K562 (cell line): Measurements from ENCODE around the gene GPATCH3. TPM values are rescaled to one million over a fixed set of nuclear protein-coding genes. Genes with fewer than 3 reads are reported as not detected.

ENCODE experiments used
- ARHGAP35 ChIP-seq: fragments of 450-650 bp; IDR thresholded peaks from 2 replicates; pipeline ENCODE4 v1.6.1; 2018; ENCODE audit not compliant: partially characterized antibody
- CHD7 ChIP-seq: fragments of 200-600 bp; sonication (generic); IDR thresholded peaks from one replicate; pipeline ENCODE4 v1.6.1; 2012; ENCODE audit warnings: mild to moderate bottlenecking, low read depth, low read length, inconsistent platforms
- E2F3 ChIP-seq: fragments of 250-450 bp; sonication (Bioruptor Pico); IDR thresholded peaks from 2 replicates; pipeline ENCODE4 v1.4.0; 2020; ENCODE audit warnings: mild to moderate bottlenecking
- ELF4 ChIP-seq: fragments of 450-650 bp; formaldehyde crosslinking; IDR thresholded peaks from 2 replicates; pipeline ENCODE4 v1.4.0; 2022; ENCODE audit warnings: missing genetic modification characterization
- ETS2 ChIP-seq: IDR thresholded peaks from 2 replicates; pipeline ENCODE4 v1.6.1; 2016; ENCODE audit warnings: borderline replicate concordance, missing genetic modification characterization, mild to moderate bottlenecking, moderate library complexity, missing compliant biosample characterization; ENCODE audit not compliant: poor library complexity, severe bottlenecking
- HNRNPH1 ChIP-seq: fragments of 200-400 bp; formaldehyde crosslinking; optimal IDR thresholded peaks from 2 replicates; pipeline ENCODE3; 2017; ENCODE audit warnings: low read depth, mild to moderate bottlenecking, low read length, moderate library complexity
- MAZ ChIP-seq, 2 experiments: fragments of 450-650 bp in 1 of 2; sonication (generic) in 1 of 2; formaldehyde crosslinking; IDR thresholded peaks in 1 of 2; conservative IDR thresholded peaks in 1 of 2; 2 replicates each; pipeline versions ENCODE4 v1.4.0 to v1.5.0; 2020; ENCODE audit warnings: mild to moderate bottlenecking in 1 of 2, missing genetic modification reagents in 1 of 2
- RBBP5 ChIP-seq: fragments of 200-600 bp; sonication (generic); IDR thresholded peaks from 2 replicates; pipeline ENCODE4 v1.6.1; 2012; ENCODE audit warnings: borderline replicate concordance, mild to moderate bottlenecking, low read length, control low read depth, inconsistent platforms; ENCODE audit not compliant: insufficient read depth, poor library complexity, severe bottlenecking
- ZNF324 ChIP-seq: fragments of 250-450 bp; sonication (Bioruptor Pico); IDR thresholded peaks from 2 replicates; pipeline ENCODE4 v1.4.0; 2020; ENCODE audit warnings: mild to moderate bottlenecking
- ZNF518B ChIP-seq: fragments of 250-450 bp; sonication (Bioruptor Pico); IDR thresholded peaks from 2 replicates; pipeline ENCODE4 v1.5.0; 2021; ENCODE audit warnings: mild to moderate bottlenecking, moderate library complexity
- ZNF780A ChIP-seq: fragments of 250-450 bp; sonication (Bioruptor Pico); IDR thresholded peaks from 2 replicates; pipeline ENCODE4 v1.5.0; 2021; ENCODE audit warnings: mild to moderate bottlenecking
- polyA plus RNA-seq, 8 experiments: library from polyadenylated mRNA; depleted of rRNA in 4 of 8; stranded (reverse) in 5 of 8; unstranded in 3 of 8; fragments of >200 nt; fragmentation: Nextera tagmentation in 2 of 8; fragmentation: Illumina TruSeq in 1 of 8; extraction: Ambion mirVana in 2 of 8; extraction: Trizol in 1 of 8; gene quantifications; 2 replicates each; pipeline versions ENCODE4 v1.2.1 to v1.2.3, GENCODE V29; 2011 to 2014; ENCODE audit warnings: inconsistent platforms in 1 of 8, missing spikeins in 1 of 8
- total RNA-seq, 7 experiments: library from RNA; depleted of rRNA in 6 of 7; stranded (reverse); fragments of >200 nt in 6 of 7; fragmentation: Illumina TruSeq in 2 of 7; extraction: Trizol in 2 of 7; gene quantifications; 2 replicates each; pipeline versions ENCODE4 v1.2.1 to v1.2.3, GENCODE V29; 2011 to 2021; ENCODE audit warnings: low replicate concordance in 1 of 7

The GPATCH3 gene
- total and polyA plus RNA-seq, 9 of the 15 experiments (the other 6 are each of a cell fraction or from before 2014, with no cell fraction given) = 1.6 to 23.0 (median 13.3) TPM

GRCh38 chr1:26889551-26890466 is 10.5 kb downstream of the GPATCH3 start, which contains the start of gene GPN2 (continued):
- TF ChIP-seq MAZ (CRISPR knock-in tag; conservative IDR thresholded peaks at IDR 0.05 in 1 of 2, IDR thresholded peaks at IDR 0.05 in 1 of 2) (peak; percentile 44 to 59; a peak in 2 of 4 replicates), HNRNPH1 (no peak), ETS2 (tag) (no peak), ZNF780A (CRISPR knock-in tag) (no peak), ELF4 (CRISPR knock-in tag) (peak; percentile 71; the same call in 1 of the 2 replicates), RBBP5 (peak; percentile 99), E2F3 (CRISPR knock-in tag) (no peak; the same call in 1 of the 2 replicates), ARHGAP35 (no peak), ZNF518B (CRISPR knock-in tag) (no peak), CHD7 (no peak), ZNF324 (no peak)
